CD4-positive, alpha-beta T cell (primary cell): Measurements from ENCODE around the gene NR3C2. TPM values are rescaled to one million over a fixed set of nuclear protein-coding genes. Genes with fewer than 3 reads are reported as not detected.

Experiments used
- ATAC-seq: fragments of 200-7000 bp; cut with Tn5 transposase; one replicate; pipeline ENCODE4 v1.10.0; 2022; ENCODE audit warnings: mild to moderate bottlenecking; ENCODE audit not compliant: poor library complexity
- CTCF ChIA-PET: fragments of 350-600 bp; sonication (Branson Sonifier 250); formaldehyde crosslinking; loops from one replicate; lab custom pipeline; 2021; ENCODE audit warnings: antibody characterized with exemption, inconsistent platforms; lab: Charles Lee
- POLR2A ChIA-PET: fragments of 350-600 bp; sonication (Branson Sonifier 250); formaldehyde crosslinking; loops from one replicate; lab custom pipeline; 2021; ENCODE audit warnings: antibody characterized with exemption, inconsistent platforms; lab: Charles Lee
- DNase-seq, 14 experiments: peaks; one replicate each; pipeline ENCODE4 v3.0.0-alpha.2; 2013 to 2020; ENCODE audit warnings: mixed read lengths in 2 of 14
- H3K27ac ChIP-seq, 2 donors: one replicate each; pipeline versions ENCODE4 v1.5.1 to v1.7.0; 2013; ENCODE audit warnings: low read length in 2 of 2, low read depth in 1 of 2, mild to moderate bottlenecking in 1 of 2
- H3K27me3 ChIP-seq, 2 experiments: 1 replicate in 1 of 2; 2 replicates in 1 of 2; pipeline versions ENCODE4 v1.6.1 to v1.7.0; 2013; ENCODE audit warnings: low read length in 2 of 2, control low read depth in 1 of 2, mild to moderate bottlenecking in 1 of 2, moderate library complexity in 1 of 2; ENCODE audit not compliant: insufficient read depth in 2 of 2, control insufficient read depth in 1 of 2
- H3K36me3 ChIP-seq: one replicate; pipeline ENCODE4 v1.6.1; 2013; ENCODE audit warnings: low read length, control low read depth; ENCODE audit not compliant: insufficient read depth
- H3K4me1 ChIP-seq: one replicate; pipeline ENCODE4 v1.6.1; 2013; ENCODE audit warnings: low read length, control low read depth; ENCODE audit not compliant: insufficient read depth
- H3K4me3 ChIP-seq: one replicate; pipeline ENCODE4 v1.5.1; 2013; ENCODE audit warnings: mild to moderate bottlenecking, low read length, moderate library complexity
- H3K9me3 ChIP-seq, 2 experiments: 1 replicate in 1 of 2; 2 replicates in 1 of 2; pipeline versions ENCODE4 v1.6.1 to v1.7.0; 2013; ENCODE audit warnings: low read length in 2 of 2, mild to moderate bottlenecking in 2 of 2, control low read depth in 1 of 2, moderate library complexity in 1 of 2; ENCODE audit not compliant: control insufficient read depth in 1 of 2, insufficient read depth in 1 of 2
- H3K27ac Mint-ChIP-seq: one replicate; pipeline ENCODE4 v1.8.0; 2020; ENCODE audit warnings: mixed read lengths
- H3K27me3 Mint-ChIP-seq: one replicate; pipeline ENCODE4 v1.8.0; 2021; ENCODE audit warnings: mixed read lengths
- H3K36me3 Mint-ChIP-seq: one replicate; pipeline ENCODE4 v1.8.0; 2021; ENCODE audit warnings: low read depth, mixed read lengths
- H3K4me1 Mint-ChIP-seq: one replicate; pipeline ENCODE4 v1.8.0; 2021; ENCODE audit warnings: low read depth, mixed read lengths
- H3K4me3 Mint-ChIP-seq: one replicate; pipeline ENCODE4 v1.8.0; 2020; ENCODE audit warnings: mild to moderate bottlenecking, mixed read lengths
- H3K9me3 Mint-ChIP-seq: one replicate; pipeline ENCODE4 v1.8.0; 2020; ENCODE audit warnings: mixed read lengths
- CTCF ChIP-seq: fragments of 200-600 bp; IDR thresholded peaks from one replicate; pipeline ENCODE4 v1.8.0; 2022; ENCODE audit warnings: antibody characterized with exemption, mild to moderate bottlenecking
- intact Hi-C, 2 experiments: fragments of 100-400 bp; cut with DNase I in 1 of 2; cut with micrococcal nuclease in 1 of 2; formaldehyde crosslinking; loops; one replicate each; pipeline versions ENCODE4 v1.15.1 to v1.9.0; 2023 to 2025; cut with DNase I, micrococcal nuclease
- total RNA-seq, 174 experiments: library from RNA in 2 of 174; stranded (reverse) in 2 of 174; gene quantifications; one replicate each; pipeline ENCODE4 v1.2.3 and lab custom pipeline; 2021 to 2026

The NR3C2 gene
- total RNA-seq, 2 experiments from 2014 or later: 31.6 to 35.0 TPM

DNA sequence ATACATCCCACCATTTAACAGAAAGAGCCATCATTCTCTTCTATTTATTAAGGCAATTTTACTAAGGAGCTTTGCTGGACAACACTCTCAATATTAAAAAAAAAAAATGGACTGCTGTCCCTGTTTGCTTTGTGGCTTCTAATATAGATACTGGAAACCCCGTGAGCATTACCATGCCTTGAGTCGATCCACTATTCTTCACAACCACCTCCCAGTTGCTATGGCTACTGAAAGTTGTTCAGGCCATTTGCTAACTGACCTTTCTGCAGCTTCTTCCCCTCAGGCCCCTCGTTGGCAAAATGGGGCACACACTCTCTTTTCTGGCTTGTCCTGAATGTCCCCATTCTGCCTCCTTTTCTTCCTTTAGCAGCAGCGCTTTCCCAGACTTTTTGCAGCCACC, 340.4 kb downstream of the NR3C2 start:
- CTCF ChIA-PET: no interaction called here
- ATAC-seq (no peak), DNase-seq (no peak)
- Histone ChIP-seq H3K4me1 (no peaks in the 10 kb centered on the region), H3K36me3 (peaks cover 7% of the 10 kb centered on the region), H3K27me3 (no peaks in the 10 kb centered on the region), H3K9me3 (no peaks in the 10 kb centered on the region), H3K4me3 (no peak overlapping the region), H3K27ac (no peak overlapping the region)
- Mint-ChIP-seq H3K4me3 (no peak overlapping the region), H3K27ac (no peak overlapping the region), H3K9me3 (no peaks in the 10 kb centered on the region), H3K27me3 (no peaks in the 10 kb centered on the region), H3K36me3 (peaks cover 76% of the 10 kb centered on the region), H3K4me1 (peaks cover 28% of the 10 kb centered on the region)
- no peak for TF ChIP-seq CTCF
- intact Hi-C loops: no loop called here
- POLR2A ChIA-PET: interaction anchor here (1.1 kb wide), 1 partner anchor 340 kb away, joined by 3 read pairs; the partner anchor contains the start of gene NR3C2

DNA sequence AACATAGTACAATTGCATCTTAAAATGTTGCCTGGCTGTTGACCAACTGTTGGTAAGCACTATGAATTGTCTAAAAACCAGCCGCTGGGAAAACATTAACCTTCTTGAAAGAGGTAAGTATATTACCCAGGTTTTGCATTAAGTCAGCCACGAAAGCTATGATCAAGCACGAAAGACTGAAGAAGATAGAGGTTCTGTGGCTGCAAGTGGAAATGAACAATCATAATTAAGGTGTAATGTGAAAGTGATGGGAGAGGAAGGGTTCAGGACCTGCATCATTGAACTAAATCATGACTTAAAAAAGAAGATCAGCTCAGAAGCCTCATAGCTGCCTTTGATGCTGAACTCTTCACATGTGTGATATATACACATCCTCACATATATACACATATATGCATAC, 341.0 kb downstream of the NR3C2 start:
- Mint-ChIP-seq H3K4me3 (no peak overlapping the region), H3K9me3 (no peaks in the 10 kb centered on the region), H3K27me3 (no peaks in the 10 kb centered on the region), H3K4me1 (peaks cover 25% of the 10 kb centered on the region), H3K36me3 (peaks cover 71% of the 10 kb centered on the region), H3K27ac (no peak overlapping the region)
- Histone ChIP-seq H3K4me3 (no peak overlapping the region), H3K9me3 (no peaks in the 10 kb centered on the region), H3K36me3 (peaks cover 7% of the 10 kb centered on the region), H3K4me1 (no peaks in the 10 kb centered on the region), H3K27ac (no peak overlapping the region), H3K27me3 (no peaks in the 10 kb centered on the region)
- DNase-seq: no peak
- no peak for TF ChIP-seq CTCF
- ChIA-PET POLR2A (interaction anchor here (1.1 kb wide), 1 partner anchor 341 kb away, joined by 3 read pairs; the partner anchor contains the start of gene NR3C2), CTCF (no interaction called here)
- intact Hi-C loops: no loop called here
- no peak for ATAC-seq

GRCh38 chr4:148097801-148098200, 344.4 kb downstream of the NR3C2 start:
- no peaks in the 10 kb centered on the region for H3K27me3 ChIP-seq
- H3K4me1 ChIP-seq: no peaks in the 10 kb centered on the region
- no peaks in the 10 kb centered on the region for H3K9me3 ChIP-seq
- CTCF ChIA-PET: interaction anchor here (0.6 kb wide), 2 partner anchors 22 to 508 kb away, joined by 3 to 5 read pairs; no protein-coding TSS in a partner anchor
- H3K36me3 ChIP-seq: peaks cover 2% of the 10 kb centered on the region
- H3K27ac Mint-ChIP-seq: no peak overlapping the region
- no peak for DNase-seq
- POLR2A ChIA-PET: no interaction called here
- H3K36me3 Mint-ChIP-seq: peaks cover 47% of the 10 kb centered on the region
- peaks cover 18% of the 10 kb centered on the region for H3K4me1 Mint-ChIP-seq
- H3K9me3 Mint-ChIP-seq: no peaks in the 10 kb centered on the region
- no peaks in the 10 kb centered on the region for H3K27me3 Mint-ChIP-seq
- no peak for TF ChIP-seq CTCF
- no peak overlapping the region for H3K27ac ChIP-seq
- H3K4me3 ChIP-seq: no peak overlapping the region
- intact Hi-C loops: no loop called here
- no peak overlapping the region for H3K4me3 Mint-ChIP-seq
- no peak for ATAC-seq
